WI38 (cell line): ENCODE measurements around the gene HOXB8.

Experiments used
- H3K4me3 ChIP-seq: 2 replicates; pipeline ENCODE4 v1.5.1; 2011; ENCODE audit warnings: low read depth, mild to moderate bottlenecking, control low read depth, low read length
- CTCF ChIP-seq: IDR thresholded peaks from 2 replicates; pipeline ENCODE4 v1.5.1; 2012; ENCODE audit warnings: low read depth, mild to moderate bottlenecking, control low read depth, low read length

Gene HOXB8

GRCh38 chr17:48630009-48630924 is 15.2 kb upstream of the HOXB8 start:
- TF ChIP-seq CTCF = no peak
- no peak overlapping the region for H3K4me3 ChIP-seq

GRCh38 chr17:48629411-48629759 is 14.3 kb upstream of the HOXB8 start:
- no peak for TF ChIP-seq CTCF
- no peak overlapping the region for H3K4me3 ChIP-seq

- no peak overlapping the region for H3K4me3 ChIP-seq
- no peak for TF ChIP-seq CTCF
These were observed 13.7 kb upstream of the HOXB8 start for GRCh38 chr17:48628649-48629410.

- H3K4me3 ChIP-seq = no peak overlapping the region
- no peak for TF ChIP-seq CTCF
These were observed 12.8 kb upstream of the HOXB8 start for GRCh38 chr17:48627623-48628521.

GRCh38 chr17:48627118-48627597 is 12.1 kb upstream of the HOXB8 start:
- TF ChIP-seq CTCF = no peak

GRCh38 chr17:48626245-48627117 is 11.4 kb upstream of the HOXB8 start, which contains the start of gene HOXB9:
Gene HOXB9, minus strand, starts transcription at chr17:48626358. Its CDS starts 89 bp downstream, at chr17:48626269.
- H3K4me3 ChIP-seq = peak within 1 kb of the TSS; percentile 43
- TF ChIP-seq CTCF = no peak

More at GRCh38 chr17:48627118-48627597, 12.1 kb upstream of the HOXB8 start:
- no peak overlapping the region for H3K4me3 ChIP-seq
